PC-3 (cell line): ENCODE measurements around the gene SCN1A. TPM values are rescaled to one million over a fixed set of nuclear protein-coding genes. Genes with fewer than 3 reads are reported as not detected.

Source experiments
- ATAC-seq: fragments of 200-7000 bp; cut with Tn5 transposase; 2 replicates; pipeline ENCODE4 v1.9.1; 2020; ENCODE audit warnings: mild to moderate bottlenecking, moderate library complexity
- BruUV-seq: library from RNA; stranded (reverse); fragments of 400-500 nt; replicated peaks from 2 replicates; lab custom pipeline; 2021; lab: Mats Ljungman, UMichigan
- CTCF ChIA-PET: fragments of 300-600 bp; sonication (Branson Sonifier 250); formaldehyde crosslinking; loops from one replicate; lab custom pipeline; 2022; ENCODE audit warnings: antibody characterized with exemption; lab: Charles Lee
- POLR2A ChIA-PET: fragments of 300-600 bp; sonication (Branson Sonifier 250); formaldehyde crosslinking; loops from one replicate; lab custom pipeline; 2022; ENCODE audit warnings: antibody characterized with exemption; ENCODE audit not compliant: unreplicated experiment; lab: Charles Lee
- DNase-seq: peaks from one replicate; pipeline ENCODE4 v3.0.0-alpha.2; 2015
- H2AFZ ChIP-seq: fragments of 300-600 bp; sonication (generic); 2 replicates; pipeline ENCODE4 v1.6.0; 2016; ENCODE audit warnings: antibody characterized with exemption, low read length
- H3F3A ChIP-seq: fragments of 300-600 bp; sonication (generic); one replicate; pipeline ENCODE4 v1.6.0; 2017; ENCODE audit warnings: antibody characterized with exemption, low read length, control low read depth, mild to moderate bottlenecking; ENCODE audit not compliant: unreplicated experiment
- H3K27ac ChIP-seq: fragments of 300-600 bp; sonication (generic); 2 replicates; pipeline ENCODE4 v1.5.1; 2016; ENCODE audit warnings: mild to moderate bottlenecking, low read length
- H3K27me3 ChIP-seq: fragments of 300-600 bp; sonication (generic); 2 replicates; pipeline ENCODE4 v1.6.1; 2016; ENCODE audit warnings: low read length, mixed read lengths
- H3K36me3 ChIP-seq: fragments of 300-600 bp; sonication (generic); 2 replicates; pipeline ENCODE4 v1.6.1; 2016; ENCODE audit warnings: low read depth, mixed run types, low read length, mixed read lengths
- H3K4me1 ChIP-seq: fragments of 300-600 bp; sonication (generic); 2 replicates; pipeline ENCODE4 v1.5.1; 2016; ENCODE audit warnings: low read length; ENCODE audit not compliant: insufficient read depth
- H3K4me2 ChIP-seq: fragments of 300-600 bp; sonication (generic); 2 replicates; pipeline ENCODE4 v1.6.0; 2016; ENCODE audit warnings: low read length
- H3K4me3 ChIP-seq: fragments of 300-600 bp; sonication (generic); 2 replicates; pipeline ENCODE4 v1.5.1; 2016; ENCODE audit warnings: mild to moderate bottlenecking, low read length, mixed read lengths
- H3K79me2 ChIP-seq: fragments of 300-600 bp; sonication (generic); 2 replicates; pipeline ENCODE4 v1.6.1; 2017; ENCODE audit warnings: low read length, mixed read lengths
- H3K9ac ChIP-seq: fragments of 300-600 bp; sonication (generic); 2 replicates; pipeline ENCODE4 v1.6.0; 2016; ENCODE audit warnings: mild to moderate bottlenecking, low read length
- H3K9me2 ChIP-seq: fragments of 300-600 bp; sonication (generic); replicated peaks from 2 replicates; pipeline ENCODE4 v1.6.1; 2016; ENCODE audit warnings: mixed run types, low read length, mixed read lengths
- H3K9me3 ChIP-seq: fragments of 300-600 bp; sonication (generic); 2 replicates; pipeline ENCODE4 v1.6.1; 2016; ENCODE audit warnings: low read length, mixed read lengths
- H4K20me1 ChIP-seq: fragments of 300-600 bp; sonication (generic); 2 replicates; pipeline ENCODE4 v1.6.1; 2016; ENCODE audit warnings: low read length, mixed read lengths
- CTCF ChIP-seq: fragments of 300-600 bp; sonication (generic); conservative IDR thresholded peaks from 2 replicates; pipeline ENCODE4 v1.5.1; 2017; ENCODE audit warnings: antibody characterized with exemption, low read depth, mild to moderate bottlenecking, low read length
- EZH2 ChIP-seq: fragments of 300-600 bp; sonication (generic); IDR thresholded peaks from one replicate; pipeline ENCODE4 v1.6.1; 2017; ENCODE audit warnings: antibody characterized with exemption, mild to moderate bottlenecking, low read length; ENCODE audit not compliant: unreplicated experiment
- EZH2phosphoT487 ChIP-seq: fragments of 300-600 bp; sonication (generic); IDR thresholded peaks from 2 replicates; pipeline ENCODE4 v1.6.1; 2018; ENCODE audit warnings: mild to moderate bottlenecking, antibody characterized with exemption, low read length, borderline replicate concordance
- intact Hi-C: fragments of 100-400 bp; cut with micrococcal nuclease; formaldehyde crosslinking; loops from 2 replicates; pipeline ENCODE4 v1.9.0; 2023
- total RNA-seq: library from RNA; depleted of rRNA; stranded (reverse); fragments of >200 nt; gene quantifications from 2 replicates; pipeline ENCODE4 v1.2.3, GENCODE V29; 2014

Gene SCN1A
- total RNA-seq, 1 experiment from 2014 or later, result 0.04 TPM

- H3K4me1 ChIP-seq, result no peaks in the 10 kb centered on the region
- peaks cover 78% of the 10 kb centered on the region for H3K27me3 ChIP-seq
- no peak overlapping the region for H3K27ac ChIP-seq
- DNase-seq, result no peak
- H2AFZ ChIP-seq, result no peak overlapping the region
- H3K9me2 ChIP-seq, result no peaks in the 10 kb centered on the region
- H3K4me2 ChIP-seq, result no peak overlapping the region
- H3K36me3 ChIP-seq, result no peaks in the 10 kb centered on the region
- no peak for ATAC-seq
- TF ChIP-seq EZH2phosphoT487, result no peak
- no peak for TF ChIP-seq EZH2
- TF ChIP-seq CTCF, result no peak
- H3F3A ChIP-seq, result no peaks in the 10 kb centered on the region
- H3K9ac ChIP-seq, result no peak overlapping the region
- H3K9me3 ChIP-seq, result no peaks in the 10 kb centered on the region
- intact Hi-C loops, result no loop called here
- no TSS peak for BruUV-seq
- ChIA-PET CTCF (interaction anchor here (0.6 kb wide), 1 partner anchor 105 kb away, joined by 8 read pairs; no protein-coding TSS in a partner anchor), POLR2A (no interaction called here)
- H3K4me3 ChIP-seq, result no peak overlapping the region
- H3K79me2 ChIP-seq, result no peaks in the 10 kb centered on the region
- no peaks in the 10 kb centered on the region for H4K20me1 ChIP-seq
Observed at GRCh38 chr2:166125557-166125956, 2.3 kb downstream of the SCN1A start.

- Histone ChIP-seq H3K36me3 (no peaks in the 10 kb centered on the region), H3K9ac (no peak overlapping the region), H3K9me3 (no peaks in the 10 kb centered on the region), H3K27ac (no peak overlapping the region), H3K79me2 (no peaks in the 10 kb centered on the region), H3K27me3 (peaks cover 25% of the 10 kb centered on the region), H3K4me2 (no peak overlapping the region), H3K4me1 (no peaks in the 10 kb centered on the region), H3K9me2 (no peaks in the 10 kb centered on the region), H3F3A (no peaks in the 10 kb centered on the region), H4K20me1 (no peaks in the 10 kb centered on the region), H2AFZ (no peak overlapping the region), H3K4me3 (no peak overlapping the region)
- DNase-seq (no peak), ATAC-seq (no peak)
- BruUV-seq, result no TSS peak
- ChIA-PET CTCF (interaction anchor here (0.6 kb wide), 1 partner anchor 102 kb away, joined by 3 read pairs; no protein-coding TSS in a partner anchor), POLR2A (no interaction called here)
- intact Hi-C loops, result no loop called here
- TF ChIP-seq EZH2 (no peak), EZH2phosphoT487 (no peak), CTCF (no peak)
Observed at GRCh38 chr2:166118180-166118579, 9.6 kb downstream of the SCN1A start.

GRCh38 chr2:166117491-166117890, 10.3 kb downstream of the SCN1A start:
- POLR2A ChIA-PET, result no interaction called here
- no peak overlapping the region for H2AFZ ChIP-seq

More at GRCh38 chr2:166117491-166117890, 10.3 kb downstream of the SCN1A start:
- no peaks in the 10 kb centered on the region for H3K9me3 ChIP-seq
- H3K4me1 ChIP-seq, result peaks cover 4% of the 10 kb centered on the region; the same call in 1 of the 2 replicates
- no peak overlapping the region for H3K4me3 ChIP-seq
- H3K36me3 ChIP-seq, result no peaks in the 10 kb centered on the region
- BruUV-seq, result no TSS peak
- no peaks in the 10 kb centered on the region for H3K79me2 ChIP-seq
- CTCF ChIA-PET, result interaction anchor here (0.6 kb wide), 1 partner anchor 101 kb away, joined by 3 read pairs; no protein-coding TSS in a partner anchor
- H3K9ac ChIP-seq, result no peak overlapping the region
- DNase-seq, result no peak
- no peaks in the 10 kb centered on the region for H3K9me2 ChIP-seq
- ATAC-seq, result no peak
- TF ChIP-seq EZH2, result no peak
- no peak for TF ChIP-seq EZH2phosphoT487
- no peak for TF ChIP-seq CTCF
- peaks cover 18% of the 10 kb centered on the region for H3K27me3 ChIP-seq
- H3K27ac ChIP-seq, result no peak overlapping the region
- intact Hi-C loops, result no loop called here
- no peaks in the 10 kb centered on the region for H3F3A ChIP-seq
- H4K20me1 ChIP-seq, result no peaks in the 10 kb centered on the region
- no peak overlapping the region for H3K4me2 ChIP-seq
